Measurements from ENCODE around the gene FMN1.
A peak's percentile ranks its signal among the peaks of the same experiment; 100 is the strongest.

The FMN1 gene

DNA sequence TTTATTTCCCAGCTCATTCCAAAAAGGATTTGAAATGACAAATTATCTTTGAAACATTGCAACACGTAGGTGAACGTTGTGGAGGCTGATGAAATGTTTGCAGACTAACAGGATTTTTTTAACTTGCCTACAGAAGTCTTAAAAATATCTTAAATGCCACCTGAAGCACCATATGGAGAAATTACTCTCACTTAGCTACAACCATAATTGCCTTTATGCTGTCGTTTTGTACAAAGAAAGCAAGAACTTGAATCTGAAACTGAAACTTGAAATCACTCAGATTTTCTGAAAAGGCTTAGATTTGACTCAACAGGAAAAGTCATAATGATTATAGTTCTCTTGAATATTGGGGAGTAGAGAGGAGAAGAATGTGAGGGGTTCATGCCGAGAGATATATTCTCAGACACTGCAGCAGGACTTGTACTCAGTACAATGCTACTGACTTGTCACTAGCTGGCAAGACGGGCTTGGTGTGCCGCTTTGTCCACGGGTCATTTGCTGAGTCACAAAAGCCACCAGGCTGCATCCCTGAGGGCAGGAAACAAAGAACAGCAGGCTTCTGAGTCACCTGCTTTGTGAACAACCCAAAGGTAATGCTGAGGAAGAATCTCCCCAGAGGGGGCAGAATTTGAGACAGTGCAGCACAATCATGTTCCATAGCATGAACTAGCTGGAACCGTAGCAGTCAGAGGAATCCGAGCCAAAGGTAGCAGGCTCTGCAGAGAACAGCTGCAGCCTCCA lies 7.1 kb upstream of the FMN1 start:
- DNase-seq (ENCODE audit: low read depth in 2 of 3, low spot score in 2 of 3), result peak; percentile 29 to 34 (median 33)

DNA sequence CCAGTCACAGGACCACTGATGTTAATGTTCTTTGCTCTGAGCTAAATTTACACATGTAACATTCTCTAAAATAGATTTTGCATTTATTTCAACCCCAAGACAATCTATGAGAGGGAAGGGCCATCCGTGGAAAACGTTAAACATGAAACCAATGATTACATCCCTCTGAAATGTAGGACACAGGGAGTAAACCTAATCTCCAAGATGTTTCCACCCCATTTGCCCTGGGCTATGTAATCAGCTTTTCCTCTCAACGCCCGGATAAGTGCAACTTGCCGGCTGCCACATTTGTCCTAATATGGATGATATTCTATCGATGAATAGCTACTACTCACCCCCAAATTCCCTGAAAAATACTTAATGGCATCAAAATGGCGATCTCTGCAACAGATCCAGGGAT lies 6.4 kb upstream of the FMN1 start:
- no peak for DNase-seq (ENCODE audit: low read depth in 2 of 3, low spot score in 2 of 3)

- DNase-seq (ENCODE audit: low read depth in 2 of 3, low spot score in 2 of 3), result no peak
Observed at GRCh38 chr15:33200444-33200843, 5.9 kb upstream of the FMN1 start.

- DNase-seq (ENCODE audit: low read depth in 2 of 3, low spot score in 2 of 3), result no peak
Observed at GRCh38 chr15:33198541-33198940, 4.0 kb upstream of the FMN1 start.

- DNase-seq (ENCODE audit: low read depth in 2 of 3, low spot score in 2 of 3), result no peak
Observed at GRCh38 chr15:33197636-33198035, 3.1 kb upstream of the FMN1 start.

GRCh38 chr15:33194237-33194636 lies 277 bp downstream of the FMN1 start:
- DNase-seq (ENCODE audit: low read depth in 2 of 3, low spot score in 2 of 3), result no peak

DNA sequence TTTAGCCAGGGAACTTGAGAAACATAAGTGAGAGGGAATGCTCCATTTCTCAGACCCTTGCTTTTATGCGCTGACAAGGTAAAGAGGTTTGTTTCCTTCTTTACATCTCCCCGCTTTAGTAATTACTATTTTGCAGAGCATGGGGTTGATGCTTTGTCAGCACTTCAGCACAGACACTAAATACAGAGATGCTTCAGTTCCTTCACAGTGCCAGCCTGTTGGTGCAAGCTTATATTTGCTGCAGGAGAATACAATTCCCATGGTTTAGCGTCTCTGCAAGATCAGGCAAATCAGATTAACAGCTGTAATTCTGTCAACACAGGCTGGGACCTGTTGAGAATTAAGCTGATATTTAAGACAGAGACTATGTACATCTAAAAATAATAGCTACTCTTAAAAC lies 2.9 kb downstream of the FMN1 start:
- no peak for DNase-seq (ENCODE audit: low read depth in 2 of 3, low spot score in 2 of 3)

- DNase-seq (ENCODE audit: low read depth in 2 of 3, low spot score in 2 of 3), result no peak
Observed at GRCh38 chr15:33190539-33190938, 4.0 kb downstream of the FMN1 start.

GRCh38 chr15:33188641-33189257 lies 5.8 kb downstream of the FMN1 start:
- DNase-seq (ENCODE audit: low read depth in 2 of 3, low spot score in 2 of 3), result no peak

- no peak for DNase-seq (ENCODE audit: low read depth in 2 of 3, low spot score in 2 of 3)
Observed at GRCh38 chr15:33188159-33188558, 6.4 kb downstream of the FMN1 start.

- DNase-seq (ENCODE audit: low read depth in 2 of 3, low spot score in 2 of 3), result no peak
Observed at GRCh38 chr15:33183334-33183733, 11.2 kb downstream of the FMN1 start.

DNA sequence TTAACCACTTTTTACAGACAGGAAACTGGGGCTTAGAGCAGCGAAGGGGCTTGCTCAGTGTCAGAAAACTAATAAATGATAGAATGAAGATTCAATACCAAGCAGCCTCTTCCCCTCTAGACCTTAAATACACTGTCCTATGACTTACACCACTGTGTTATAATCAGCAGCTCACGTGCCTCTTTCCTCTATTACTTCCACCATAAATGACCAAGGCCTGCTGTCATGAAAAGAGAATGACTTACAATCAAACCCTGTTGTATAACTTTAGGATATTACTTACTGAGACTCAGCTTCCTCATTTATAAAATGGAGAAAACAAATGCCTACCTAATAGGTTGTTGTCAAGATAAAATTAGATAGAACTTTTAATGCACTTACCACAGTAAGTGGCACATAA lies 11.6 kb downstream of the FMN1 start:
- no peak for DNase-seq (ENCODE audit: low read depth in 2 of 3, low spot score in 2 of 3)

- DNase-seq (ENCODE audit: low read depth in 2 of 3, low spot score in 2 of 3), result no peak
Observed at GRCh38 chr15:33182278-33182905, 12.1 kb downstream of the FMN1 start.

GRCh38 chr15:33179874-33180273 lies 14.6 kb downstream of the FMN1 start:
- DNase-seq (ENCODE audit: low read depth in 2 of 3, low spot score in 2 of 3), result no peak

- no peak for DNase-seq (ENCODE audit: low read depth in 2 of 3, low spot score in 2 of 3)
Observed at GRCh38 chr15:33171202-33171601, 23.3 kb downstream of the FMN1 start.

- no peak for DNase-seq (ENCODE audit: low read depth in 2 of 3, low spot score in 2 of 3)
Observed at GRCh38 chr15:33169625-33170024, 24.9 kb downstream of the FMN1 start.

GRCh38 chr15:33168444-33168843 lies 26.1 kb downstream of the FMN1 start:
- no peak for DNase-seq (ENCODE audit: low read depth in 2 of 3, low spot score in 2 of 3)

- DNase-seq (ENCODE audit: low read depth in 2 of 3, low spot score in 2 of 3), result no peak
Observed at GRCh38 chr15:33163816-33164215, 30.7 kb downstream of the FMN1 start.

DNA sequence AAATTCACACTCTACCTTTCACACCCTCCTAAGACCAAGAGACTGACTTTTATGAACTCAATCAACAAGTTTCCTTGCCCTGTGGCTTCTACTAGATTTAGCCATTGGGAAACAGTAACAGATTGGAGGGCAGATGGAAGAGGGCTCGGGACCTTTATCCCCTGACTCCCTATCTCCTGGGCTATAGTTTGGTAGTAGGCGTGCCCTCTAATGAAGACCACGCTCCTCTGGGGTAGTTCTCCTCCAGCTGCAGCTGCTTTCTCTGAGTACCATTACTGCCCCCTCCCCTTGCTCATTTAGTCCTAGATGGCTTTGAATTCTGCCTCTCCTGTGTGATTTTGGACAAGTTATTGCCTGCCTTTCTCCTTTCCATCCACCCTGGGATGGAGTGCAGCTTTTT lies 33.3 kb downstream of the FMN1 start:
- no peak for DNase-seq (ENCODE audit: low read depth in 2 of 3, low spot score in 2 of 3)

DNA sequence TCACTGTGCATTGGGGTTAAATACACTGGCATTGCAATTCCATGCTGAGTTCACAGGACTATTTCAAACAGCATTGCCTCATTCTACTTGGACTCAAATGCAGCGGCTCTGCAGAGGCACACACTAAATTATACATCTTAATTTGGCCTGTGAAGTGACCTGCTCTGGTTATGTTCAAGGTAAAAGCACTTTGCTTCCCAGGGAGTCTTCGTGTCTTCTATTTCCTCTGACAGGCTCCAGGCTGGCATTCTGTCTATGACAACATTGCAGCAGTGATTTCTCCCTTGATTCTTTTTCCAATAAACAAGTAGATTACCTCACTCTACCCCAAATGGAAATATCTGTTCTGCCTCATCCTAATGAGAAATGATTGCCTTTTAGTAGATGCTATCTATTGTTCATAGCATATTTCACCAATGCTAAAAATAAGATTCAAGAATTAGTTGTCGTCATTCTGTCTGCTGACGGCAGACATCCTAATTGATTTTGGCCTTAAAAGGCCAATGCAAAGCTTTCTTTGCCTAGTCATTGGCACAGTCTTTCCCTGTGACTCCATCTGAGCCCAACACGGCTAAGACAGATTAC lies 33.8 kb downstream of the FMN1 start:
- DNase-seq (ENCODE audit: low read depth in 2 of 3, low spot score in 2 of 3), result no peak

- no peak for DNase-seq (ENCODE audit: low read depth in 2 of 3, low spot score in 2 of 3)
Observed at GRCh38 chr15:33159726-33160453, 34.6 kb downstream of the FMN1 start.

- DNase-seq (ENCODE audit: low read depth in 2 of 3, low spot score in 2 of 3), result no peak
Observed at GRCh38 chr15:33158366-33158765, 36.1 kb downstream of the FMN1 start.

Measured in activated CD8-positive, alpha-beta memory T cell treated with anti-CD3 and anti-CD28 coated beads for 48 hours (primary cell).